ENCODE measurements around the gene RFXAP. TPM values are rescaled to one million over a fixed set of nuclear protein-coding genes. Genes with fewer than 3 reads are reported as not detected.

RFXAP gene
- total RNA-seq, 3 donors from 2014 or later: 3.8 to 6.6 (median 5.9) TPM

DNA sequence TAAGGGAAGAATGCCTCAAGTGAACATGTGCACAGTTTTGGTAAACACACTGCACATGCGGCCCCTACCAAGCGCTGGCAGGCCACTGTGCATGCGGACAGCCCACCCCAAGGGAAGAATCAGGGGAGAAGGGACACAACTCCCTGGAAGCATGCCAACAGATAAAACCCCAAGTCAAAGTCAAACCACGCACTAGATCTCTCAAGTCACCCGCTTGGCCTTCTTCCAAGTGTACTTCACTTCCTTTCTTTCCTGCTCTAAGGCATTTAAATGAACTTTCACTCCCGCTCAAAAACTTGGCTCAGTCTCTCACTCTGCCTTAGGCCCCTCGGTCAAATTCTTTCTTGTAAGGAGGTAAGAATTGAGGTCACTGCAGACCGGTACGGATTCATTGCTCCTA is 4.6 kb upstream of the RFXAP start:
- intact Hi-C loops (cut with DNase I; ENCODE audit: low total_unique reads): no loop called here
- H3K4me3 ChIP-seq: no peak overlapping the region
- no peaks in the 10 kb centered on the region for H3K9me3 ChIP-seq
- no peak for DNase-seq (ENCODE audit: low spot score in 2 of 2)
- no peak overlapping the region for H3K27ac ChIP-seq
- no peaks in the 10 kb centered on the region for H3K4me1 ChIP-seq
- H3K27me3 ChIP-seq: no peaks in the 10 kb centered on the region
- TF ChIP-seq POLR2AphosphoS5 (IDR thresholded peaks at IDR 0.05) (no peak), POLR2A (IDR thresholded peaks at IDR 0.05) (no peak)
- TF ChIP-seq, protein P1, sequence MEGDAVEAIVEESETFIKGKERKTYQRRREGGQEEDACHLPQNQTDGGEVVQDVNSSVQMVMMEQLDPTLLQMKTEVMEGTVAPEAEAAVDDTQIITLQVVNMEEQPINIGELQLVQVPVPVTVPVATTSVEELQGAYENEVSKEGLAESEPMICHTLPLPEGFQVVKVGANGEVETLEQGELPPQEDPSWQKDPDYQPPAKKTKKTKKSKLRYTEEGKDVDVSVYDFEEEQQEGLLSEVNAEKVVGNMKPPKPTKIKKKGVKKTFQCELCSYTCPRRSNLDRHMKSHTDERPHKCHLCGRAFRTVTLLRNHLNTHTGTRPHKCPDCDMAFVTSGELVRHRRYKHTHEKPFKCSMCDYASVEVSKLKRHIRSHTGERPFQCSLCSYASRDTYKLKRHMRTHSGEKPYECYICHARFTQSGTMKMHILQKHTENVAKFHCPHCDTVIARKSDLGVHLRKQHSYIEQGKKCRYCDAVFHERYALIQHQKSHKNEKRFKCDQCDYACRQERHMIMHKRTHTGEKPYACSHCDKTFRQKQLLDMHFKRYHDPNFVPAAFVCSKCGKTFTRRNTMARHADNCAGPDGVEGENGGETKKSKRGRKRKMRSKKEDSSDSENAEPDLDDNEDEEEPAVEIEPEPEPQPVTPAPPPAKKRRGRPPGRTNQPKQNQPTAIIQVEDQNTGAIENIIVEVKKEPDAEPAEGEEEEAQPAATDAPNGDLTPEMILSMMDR (IDR thresholded peaks at IDR 0.05): no peak
- no peaks in the 10 kb centered on the region for H3K36me3 ChIP-seq

DNA sequence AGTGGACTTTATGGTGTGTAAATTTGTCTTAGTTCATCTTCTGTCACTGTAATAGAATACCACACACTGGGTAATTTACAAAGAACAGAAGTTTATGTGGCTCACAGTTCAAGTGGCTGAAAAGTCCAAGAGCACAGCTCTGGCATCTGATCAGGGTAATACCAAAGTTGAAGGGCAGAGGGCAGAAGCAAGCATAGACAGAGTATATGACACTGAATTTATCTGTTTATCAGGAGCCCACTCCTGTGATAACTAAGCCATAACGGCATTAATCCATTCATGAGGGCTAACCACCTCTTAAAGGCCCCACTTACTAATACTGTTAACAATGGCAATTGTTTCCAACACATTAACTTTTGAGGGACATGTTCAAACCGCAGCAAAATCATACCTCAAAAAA is 4.0 kb upstream of the RFXAP start:
- no peak overlapping the region for H3K27ac ChIP-seq
- no peak for DNase-seq (ENCODE audit: low spot score in 2 of 2)
- H3K9me3 ChIP-seq: no peaks in the 10 kb centered on the region
- intact Hi-C loops (cut with DNase I; ENCODE audit: low total_unique reads): loop anchor here (5.0 kb wide), 1 partner anchor 488 kb away; no protein-coding TSS in a partner anchor
- H3K4me3 ChIP-seq: no peak overlapping the region
- no peak for TF ChIP-seq POLR2A (IDR thresholded peaks at IDR 0.05)
- TF ChIP-seq POLR2AphosphoS5 (IDR thresholded peaks at IDR 0.05): no peak
- TF ChIP-seq, protein P1 (IDR thresholded peaks at IDR 0.05): no peak
- H3K27me3 ChIP-seq: no peaks in the 10 kb centered on the region
- peaks cover 0 to 1% of the 10 kb centered on the region in 2 donors for H3K4me1 ChIP-seq
- H3K36me3 ChIP-seq: no peaks in the 10 kb centered on the region

DNA sequence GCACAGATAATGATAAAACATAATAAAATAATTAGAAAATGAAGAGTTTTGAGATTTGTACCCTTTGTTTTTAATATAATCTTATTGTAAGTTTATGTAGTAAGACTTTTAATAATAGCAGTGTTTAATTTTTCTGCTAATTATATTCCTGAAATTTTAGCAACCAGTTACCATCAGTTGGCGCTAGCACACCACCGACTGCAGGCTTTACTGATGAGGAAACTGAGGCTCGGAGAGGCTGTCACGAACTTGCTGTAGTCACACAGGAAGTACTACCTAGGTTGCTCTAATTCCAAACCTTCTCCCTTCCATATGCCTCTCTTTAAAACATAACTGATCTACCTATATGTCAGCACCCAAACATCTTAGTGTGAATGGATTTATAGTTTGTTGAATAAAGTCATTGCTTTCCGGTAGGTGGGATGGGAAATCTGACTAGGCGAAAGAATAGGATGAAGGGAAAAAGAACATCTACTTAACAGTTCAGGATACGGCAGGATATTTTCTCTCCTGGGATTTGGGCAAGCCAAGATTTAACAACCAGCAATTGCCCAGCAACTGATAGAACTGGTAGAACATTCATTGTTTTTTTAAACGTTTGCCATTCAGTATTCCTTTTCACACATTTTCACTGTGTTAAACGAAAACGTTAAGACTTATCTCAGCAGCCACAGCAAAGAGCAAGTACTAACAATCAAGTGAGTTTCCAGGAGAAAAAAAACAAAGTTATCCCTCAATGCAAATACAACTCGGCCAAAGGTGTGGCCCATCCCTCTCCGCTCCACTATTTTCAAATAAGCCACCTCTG is 822 bp upstream of the RFXAP start:
- intact Hi-C loops (cut with DNase I; ENCODE audit: low total_unique reads): loop anchor here (5.0 kb wide), 1 partner anchor 491 kb away; no protein-coding TSS in a partner anchor
- Histone ChIP-seq H3K9me3 (no peaks in the 10 kb centered on the region), H3K27ac (peak overlapping the region; percentile 41 to 70), H3K4me3 (peak overlapping the region; percentile 73 to 87 (median 80)), H3K36me3 (no peaks in the 10 kb centered on the region), H3K27me3 (no peaks in the 10 kb centered on the region), H3K4me1 (peaks cover 0 to 10% of the 10 kb centered on the region in 2 donors)
- TF ChIP-seq, protein P1 (IDR thresholded peaks at IDR 0.05): no peak
- TF ChIP-seq POLR2AphosphoS5 (IDR thresholded peaks at IDR 0.05) (no peak), POLR2A (IDR thresholded peaks at IDR 0.05) (no peak)
- DNase-seq (ENCODE audit: low spot score in 2 of 2): no peak

DNA sequence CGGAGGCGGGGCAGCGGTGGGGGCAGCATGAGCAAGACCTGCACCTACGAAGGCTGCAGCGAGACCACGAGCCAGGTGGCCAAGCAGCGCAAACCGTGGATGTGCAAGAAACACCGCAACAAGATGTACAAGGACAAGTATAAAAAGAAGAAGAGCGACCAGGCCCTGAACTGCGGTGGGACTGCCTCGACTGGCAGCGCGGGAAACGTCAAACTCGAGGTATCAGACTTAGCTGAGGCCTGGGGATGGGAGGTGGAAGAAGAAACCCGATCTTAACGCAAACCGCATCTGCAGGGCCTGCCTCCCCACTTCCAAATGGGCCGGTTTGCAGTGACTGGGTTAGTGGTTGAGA is 693 bp downstream of the RFXAP start:
- TF ChIP-seq, protein P1 (IDR thresholded peaks at IDR 0.05): no peak
- H3K9me3 ChIP-seq: no peaks in the 10 kb centered on the region
- no peaks in the 10 kb centered on the region for H3K27me3 ChIP-seq
- no peaks in the 10 kb centered on the region for H3K36me3 ChIP-seq
- intact Hi-C loops (cut with DNase I; ENCODE audit: low total_unique reads): loop anchor here (5.0 kb wide), 1 partner anchor 492 kb away; no protein-coding TSS in a partner anchor
- peak overlapping the region; percentile 73 to 87 (median 80) for H3K4me3 ChIP-seq
- peak overlapping the region in 1 of 2 donors; percentile 70 for H3K27ac ChIP-seq
- DNase-seq (ENCODE audit: low spot score in 2 of 2): no peak
- peaks cover 0 to 10% of the 10 kb centered on the region in 2 donors for H3K4me1 ChIP-seq

DNA sequence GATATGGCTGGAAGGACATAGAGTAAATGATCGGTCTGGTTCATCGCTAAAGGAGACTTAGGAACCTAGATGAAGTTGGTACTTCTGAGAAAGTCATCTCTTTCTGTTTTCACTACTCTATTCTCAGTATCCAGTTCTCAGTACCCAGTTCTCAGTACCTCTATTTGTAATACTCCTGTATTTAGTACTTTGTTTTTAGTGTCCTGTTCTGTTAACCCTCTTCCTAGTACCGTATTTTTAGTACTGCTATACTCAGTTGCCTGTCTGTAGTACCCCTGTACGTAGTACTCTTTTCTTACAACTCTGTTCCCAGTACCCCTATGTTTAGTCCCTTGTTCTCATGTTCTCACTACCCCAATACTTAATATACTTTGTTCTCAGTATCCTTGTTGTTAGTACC is 1.2 kb downstream of the RFXAP start:
- Histone ChIP-seq H3K4me3 (peak overlapping the region; percentile 73 to 87 (median 80)), H3K9me3 (no peaks in the 10 kb centered on the region), H3K27ac (no peak overlapping the region), H3K4me1 (peaks cover 0 to 10% of the 10 kb centered on the region in 2 donors), H3K36me3 (no peaks in the 10 kb centered on the region), H3K27me3 (no peaks in the 10 kb centered on the region)
- TF ChIP-seq, protein P1 (IDR thresholded peaks at IDR 0.05): no peak
- TF ChIP-seq POLR2A (IDR thresholded peaks at IDR 0.05): no peak
- no peak for TF ChIP-seq POLR2AphosphoS5 (IDR thresholded peaks at IDR 0.05)
- DNase-seq (ENCODE audit: low spot score in 2 of 2): no peak
- intact Hi-C loops (cut with DNase I; ENCODE audit: low total_unique reads): no loop called here
